NCI-H226 (cell line): ENCODE results near the gene OSBP2.

Experiments
- DNase-seq: peaks from one replicate; pipeline ENCODE4 v3.0.0-alpha.2; 2015

OSBP2 gene

DNA sequence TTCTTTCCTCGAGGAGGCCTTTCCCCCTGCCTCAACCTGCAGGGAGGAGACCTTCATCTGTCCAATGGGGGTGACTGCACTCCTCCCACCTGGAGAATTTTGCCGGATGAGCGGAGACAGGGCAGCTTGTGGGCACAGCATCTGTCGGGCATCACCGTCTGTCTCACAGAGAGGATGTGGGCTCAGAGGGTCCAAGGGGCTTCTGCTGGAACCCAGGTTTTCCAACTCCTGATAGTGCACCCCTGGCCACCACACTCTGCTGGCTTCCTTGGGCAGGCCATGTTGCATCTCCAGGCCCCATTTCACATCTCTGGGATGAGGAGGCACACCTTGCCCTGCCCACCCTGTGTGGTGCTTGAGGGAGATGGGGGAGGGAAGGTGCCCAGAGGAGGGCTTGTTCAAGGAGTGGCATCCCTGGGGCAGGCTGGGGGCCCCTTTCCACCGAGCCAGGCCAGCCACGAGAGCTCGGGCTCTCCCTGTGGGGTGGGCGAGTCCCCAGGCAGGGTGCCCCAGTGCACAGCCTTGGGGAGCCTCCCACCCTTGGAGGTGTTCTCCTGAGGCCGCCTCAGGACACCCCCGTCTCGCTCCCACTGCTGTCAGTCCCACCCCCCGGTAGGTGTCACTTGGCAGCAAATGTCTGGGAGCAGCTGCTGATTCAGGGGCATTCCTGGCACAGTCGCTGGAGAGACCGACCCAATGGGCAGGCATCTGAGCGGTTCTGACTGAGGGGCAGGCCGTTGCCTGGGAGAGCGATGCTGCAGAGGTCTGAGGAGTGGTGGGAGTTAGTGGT, 189.7 kb downstream of the OSBP2 start:
- no peak for DNase-seq

DNA sequence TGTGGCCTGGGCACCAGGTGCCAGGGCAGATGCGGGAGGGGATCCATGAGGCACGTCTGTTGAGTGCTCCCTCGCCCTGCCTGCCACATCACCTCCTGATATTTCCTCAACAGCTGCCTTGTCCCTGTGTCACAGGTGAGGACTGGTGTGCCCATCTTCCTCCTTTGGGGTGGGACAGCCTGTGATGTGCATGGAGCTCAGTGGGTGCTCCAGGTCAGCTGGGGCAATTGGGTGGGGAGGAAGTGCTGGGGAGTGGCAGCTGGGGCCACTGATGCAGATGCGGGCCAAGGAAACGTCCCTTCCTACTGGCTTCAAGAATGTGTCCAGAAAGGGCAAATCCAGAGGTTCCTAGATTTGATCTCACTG, 190.3 kb downstream of the OSBP2 start:
- DNase-seq = no peak

DNA sequence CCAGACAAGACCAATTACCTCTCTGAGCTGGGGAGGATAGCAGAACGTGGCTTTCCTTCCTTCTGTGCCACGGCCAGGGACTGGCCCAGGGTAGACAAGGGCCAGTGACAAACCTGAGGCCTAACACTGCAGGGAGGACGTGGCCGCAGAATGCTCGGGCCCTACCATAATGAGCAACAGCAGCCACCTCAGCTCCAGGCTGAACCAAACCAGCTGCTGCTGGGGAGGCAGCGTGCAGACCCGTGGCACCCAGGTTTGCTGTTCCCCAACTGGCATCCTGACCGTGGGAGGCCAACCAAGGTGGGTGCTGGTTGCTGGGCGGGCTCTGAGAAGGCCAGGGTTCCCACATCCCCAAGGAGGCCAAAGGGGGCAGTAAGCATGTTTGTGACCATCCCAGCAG, 190.9 kb downstream of the OSBP2 start:
- no peak for DNase-seq

DNA sequence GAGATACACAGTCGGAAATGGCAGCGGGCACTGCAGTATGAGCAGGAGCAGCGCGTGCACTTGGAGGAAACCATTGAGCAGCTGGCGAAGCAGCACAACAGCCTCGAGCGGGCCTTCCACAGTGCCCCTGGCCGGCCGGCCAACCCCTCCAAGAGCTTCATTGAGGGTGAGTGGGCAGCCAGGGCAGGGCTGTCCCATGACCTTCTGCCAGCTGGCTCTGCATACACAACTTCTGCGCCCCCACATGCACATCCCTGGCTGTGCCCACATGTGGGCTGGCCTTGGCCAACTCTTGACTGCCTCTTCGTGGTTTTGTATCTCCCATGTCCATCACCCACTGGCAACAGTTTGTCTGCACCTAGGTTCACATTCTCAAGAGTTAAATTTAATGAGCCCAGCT, 192.8 kb downstream of the OSBP2 start:
- DNase-seq = no peak

DNA sequence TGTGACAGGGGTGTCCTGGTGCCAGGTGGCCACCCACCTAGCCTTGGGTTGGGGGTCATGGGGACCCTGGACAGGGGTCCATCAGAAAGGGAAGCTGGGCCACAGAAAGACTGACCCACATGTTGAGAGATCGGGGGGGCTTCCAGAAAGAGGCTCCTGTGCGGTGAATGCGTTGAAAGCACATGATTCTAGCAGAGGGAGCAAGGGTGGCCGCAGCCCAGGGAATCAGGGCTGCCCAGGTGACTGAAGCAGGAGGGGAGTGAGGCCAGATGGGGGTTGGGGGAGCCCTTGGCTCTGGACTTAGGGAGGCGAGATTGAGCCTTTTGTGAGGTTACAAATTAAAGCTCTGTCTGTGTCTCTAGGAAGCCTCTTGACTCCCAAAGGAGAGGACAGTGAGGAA, 193.2 kb downstream of the OSBP2 start:
- DNase-seq = no peak

DNA sequence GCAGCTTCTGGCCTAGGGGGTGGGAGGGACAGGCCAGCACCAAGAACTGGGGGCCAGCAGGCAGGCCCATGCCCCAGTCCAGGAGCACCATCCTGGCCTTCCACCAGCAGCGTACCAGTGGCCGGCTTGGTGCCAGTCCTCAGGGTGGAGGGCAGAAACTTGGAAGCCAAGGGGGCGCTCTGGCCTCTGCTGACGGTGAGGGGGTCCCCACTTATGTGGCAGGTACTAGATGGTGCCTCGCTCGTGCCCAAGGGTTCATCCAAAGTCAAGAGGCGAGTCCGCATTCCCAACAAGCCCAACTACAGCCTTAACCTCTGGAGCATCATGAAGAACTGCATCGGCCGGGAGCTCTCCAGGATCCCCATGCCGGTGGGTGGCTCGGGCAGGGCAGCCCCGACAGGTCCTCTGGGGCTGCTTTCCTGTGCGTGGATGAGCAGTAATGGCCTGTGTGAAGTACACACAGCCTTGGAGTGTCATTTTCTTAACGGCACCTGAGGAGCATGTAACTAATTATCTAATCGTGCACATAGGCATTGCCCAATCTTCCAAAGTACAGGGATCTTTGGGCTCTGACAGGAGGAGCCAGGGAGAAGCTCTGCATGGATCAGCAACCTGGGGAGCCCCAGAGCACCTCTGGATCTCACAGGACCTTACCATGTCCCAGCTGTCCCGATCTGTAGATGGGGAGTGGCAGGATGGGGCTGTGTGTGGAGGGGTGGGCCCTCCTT, 194.8 kb downstream of the OSBP2 start:
- no peak for DNase-seq

DNA sequence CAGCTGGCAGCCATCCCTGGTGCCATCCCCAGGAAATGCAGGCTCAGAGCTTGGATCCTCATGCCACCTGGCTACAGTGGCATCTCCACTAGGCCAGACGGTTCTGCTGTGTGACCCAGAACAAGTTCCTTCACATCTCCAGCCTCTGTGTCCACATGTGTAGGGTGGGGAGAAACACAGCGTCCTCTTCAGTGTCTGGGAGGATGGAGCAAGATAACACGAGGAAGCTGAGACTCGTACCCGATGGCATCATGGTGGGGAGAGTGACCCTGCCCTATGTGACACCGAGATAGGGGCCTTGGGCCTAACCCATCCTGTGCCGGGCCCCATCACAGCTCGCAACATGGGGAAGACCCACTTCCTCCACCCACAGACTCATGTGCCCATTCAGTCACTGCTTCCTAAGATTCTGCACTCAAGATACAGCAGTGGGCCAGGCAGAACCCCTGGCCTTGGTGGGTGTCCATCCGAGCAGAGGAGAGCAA, 195.4 kb downstream of the OSBP2 start:
- DNase-seq = no peak

DNA sequence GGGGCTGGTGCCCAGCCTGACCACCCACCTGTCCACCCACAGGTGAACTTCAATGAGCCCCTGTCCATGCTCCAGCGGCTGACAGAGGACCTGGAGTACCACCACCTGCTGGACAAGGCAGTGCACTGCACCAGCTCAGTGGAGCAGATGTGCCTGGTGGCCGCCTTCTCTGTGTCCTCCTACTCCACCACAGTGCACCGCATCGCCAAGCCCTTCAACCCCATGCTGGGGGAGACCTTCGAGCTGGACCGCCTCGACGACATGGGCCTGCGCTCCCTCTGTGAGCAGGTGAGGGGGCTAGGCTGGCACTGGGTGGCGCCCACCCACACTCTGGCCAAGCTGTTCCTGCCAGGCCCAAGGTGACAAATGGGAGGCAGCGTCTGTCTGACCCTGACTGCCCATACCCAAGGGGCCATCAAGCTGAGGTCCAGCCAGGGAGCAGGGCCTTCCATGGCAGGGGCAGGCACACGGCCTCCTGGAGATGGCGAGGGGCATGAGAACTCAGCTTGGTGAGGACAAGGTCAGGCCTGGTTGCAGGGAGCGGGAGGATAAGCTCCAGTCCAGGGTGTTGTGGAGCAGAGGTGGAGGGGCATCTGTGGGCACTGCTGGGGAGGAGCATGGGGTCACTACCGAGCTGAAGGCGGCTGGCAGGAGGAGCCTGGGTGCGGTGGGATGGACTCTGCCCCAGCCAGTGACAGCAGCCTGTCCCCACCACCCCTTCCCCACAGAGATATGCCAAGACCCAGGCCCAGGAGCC, 196.2 kb downstream of the OSBP2 start:
- DNase-seq = no peak

DNA sequence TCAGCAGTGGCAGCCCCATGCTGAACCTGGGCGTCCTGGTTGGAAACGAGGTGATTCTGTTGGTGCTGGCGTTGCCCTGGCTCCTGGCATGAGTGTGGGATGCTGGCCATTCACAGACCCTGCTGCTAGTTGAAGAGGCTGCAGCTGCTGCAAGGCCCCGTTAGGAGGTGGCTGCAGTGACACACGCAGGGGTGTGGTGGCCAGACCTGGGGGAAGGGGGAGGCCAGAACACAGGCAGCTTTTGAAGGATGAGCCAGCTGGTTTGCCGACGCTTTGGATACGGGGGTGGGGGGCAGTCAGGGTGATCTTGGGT, 196.7 kb downstream of the OSBP2 start:
- no peak for DNase-seq

DNA sequence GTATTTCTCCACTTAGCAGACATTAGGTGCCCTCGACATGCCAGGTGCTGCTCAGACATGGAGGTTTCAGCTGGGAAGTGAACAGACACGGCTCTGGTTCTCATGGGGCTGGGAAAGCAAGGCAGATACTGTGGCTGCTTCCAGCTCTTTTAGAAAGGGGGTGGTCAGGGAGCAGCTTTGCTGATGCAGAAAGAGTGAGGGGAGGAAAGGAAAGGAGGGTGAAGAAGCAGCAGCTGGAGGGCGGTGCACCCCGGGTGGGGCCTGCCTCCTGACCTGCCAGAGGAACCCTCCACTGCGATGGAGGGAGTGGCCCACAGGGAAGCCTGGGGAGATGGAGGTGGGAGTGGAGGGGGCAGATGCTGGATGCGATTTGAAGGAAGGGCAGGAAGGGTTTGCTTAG, 197.1 kb downstream of the OSBP2 start:
- no peak for DNase-seq

DNA sequence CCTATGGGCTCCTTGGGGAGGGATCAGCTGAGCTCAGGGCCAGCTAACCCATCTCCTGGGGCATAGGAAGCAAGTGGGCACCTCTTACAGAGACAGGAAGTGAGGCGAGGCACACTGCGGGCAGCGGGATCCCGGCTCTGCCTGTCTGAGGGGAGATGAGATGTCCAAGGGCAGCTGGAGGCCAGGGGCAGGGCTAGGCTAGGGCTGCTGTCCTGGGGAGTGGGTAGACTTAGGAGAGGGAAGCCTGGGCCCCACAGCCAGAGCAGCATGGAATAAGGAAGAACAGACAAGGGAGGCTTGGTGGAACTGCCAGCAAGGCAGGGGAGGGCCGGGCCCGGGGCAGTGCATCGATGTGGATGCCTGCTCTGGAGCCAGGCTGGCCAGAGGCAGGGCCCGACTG, 197.6 kb downstream of the OSBP2 start:
- no peak for DNase-seq

DNA sequence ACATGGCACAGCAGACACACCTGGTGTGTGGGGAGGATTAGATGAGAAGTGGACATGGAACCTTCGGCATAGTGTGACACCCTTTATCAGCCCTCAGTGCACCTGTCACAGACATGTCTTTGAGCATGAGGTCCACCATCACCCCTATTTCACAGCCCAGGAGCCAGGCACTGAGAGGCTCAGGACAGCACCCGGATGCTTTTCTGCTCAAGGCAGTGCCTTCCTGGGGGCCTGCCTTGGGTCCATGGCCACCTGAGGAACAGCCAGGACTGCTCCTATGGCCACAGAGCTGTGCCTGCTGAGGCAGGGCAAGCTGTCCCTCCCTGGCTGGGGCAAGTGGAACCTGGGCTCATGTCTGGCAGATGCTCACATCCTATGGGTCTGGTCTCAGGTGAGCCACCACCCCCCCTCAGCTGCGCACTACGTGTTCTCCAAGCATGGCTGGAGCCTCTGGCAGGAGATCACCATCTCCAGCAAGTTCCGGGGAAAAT, 198.1 kb downstream of the OSBP2 start:
- DNase-seq = no peak

DNA sequence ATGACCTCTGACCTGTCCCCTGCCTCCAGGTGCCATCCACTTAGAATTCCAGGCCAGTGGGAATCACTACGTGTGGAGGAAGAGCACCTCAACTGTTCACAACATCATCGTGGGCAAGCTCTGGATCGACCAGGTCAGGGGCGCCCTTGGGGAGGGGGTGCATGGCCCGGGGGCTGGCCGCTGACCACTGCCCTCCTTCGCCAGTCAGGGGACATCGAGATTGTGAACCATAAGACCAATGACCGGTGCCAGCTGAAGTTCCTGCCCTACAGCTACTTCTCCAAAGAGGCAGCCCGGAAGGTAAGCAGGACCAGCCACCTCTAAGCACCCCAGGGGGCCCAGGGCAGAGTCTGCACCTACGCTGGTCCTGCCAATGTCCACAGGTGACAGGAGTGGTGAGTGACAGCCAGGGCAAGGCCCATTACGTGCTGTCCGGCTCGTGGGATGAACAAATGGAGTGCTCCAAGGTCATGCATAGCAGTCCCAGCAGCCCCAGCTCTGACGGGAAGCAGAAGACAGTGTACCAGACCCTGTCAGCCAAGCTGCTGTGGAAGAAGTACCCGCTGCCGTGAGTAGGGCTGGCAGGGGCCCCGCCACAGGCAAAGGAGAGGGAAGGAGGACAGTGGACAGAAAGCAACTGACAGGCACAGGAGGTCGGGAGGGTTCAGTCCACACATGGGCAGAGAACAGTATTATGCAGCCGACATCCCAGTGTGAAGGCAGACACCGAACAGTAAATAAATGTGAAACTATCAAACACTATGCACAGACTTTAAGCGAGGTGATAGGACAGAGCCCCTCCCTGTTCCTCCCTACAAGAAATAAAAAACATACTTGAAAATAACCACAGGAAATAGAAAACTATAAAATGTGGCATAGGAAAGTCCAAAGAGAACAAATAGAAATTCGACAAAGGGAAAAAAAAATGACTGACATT, 199.0 kb downstream of the OSBP2 start:
- DNase-seq = no peak

DNA sequence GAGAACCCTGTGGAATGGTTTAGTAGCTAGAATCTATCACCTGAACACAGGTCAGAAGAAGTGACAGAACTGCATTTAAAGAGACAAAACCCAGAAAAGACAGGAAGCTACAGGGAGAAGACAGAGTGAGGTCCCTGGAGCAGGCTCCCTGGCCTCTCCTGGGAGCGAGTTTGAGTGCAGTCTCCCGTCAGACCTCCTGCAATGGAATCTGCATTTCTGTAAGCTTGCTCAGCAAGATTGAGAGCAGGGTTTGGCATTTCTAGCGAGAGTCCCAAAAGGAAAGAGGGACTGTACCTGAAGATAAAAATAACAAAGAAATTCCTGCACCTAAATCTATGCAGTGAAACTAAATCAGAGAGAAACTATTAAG, 199.7 kb downstream of the OSBP2 start:
- DNase-seq = no peak

DNA sequence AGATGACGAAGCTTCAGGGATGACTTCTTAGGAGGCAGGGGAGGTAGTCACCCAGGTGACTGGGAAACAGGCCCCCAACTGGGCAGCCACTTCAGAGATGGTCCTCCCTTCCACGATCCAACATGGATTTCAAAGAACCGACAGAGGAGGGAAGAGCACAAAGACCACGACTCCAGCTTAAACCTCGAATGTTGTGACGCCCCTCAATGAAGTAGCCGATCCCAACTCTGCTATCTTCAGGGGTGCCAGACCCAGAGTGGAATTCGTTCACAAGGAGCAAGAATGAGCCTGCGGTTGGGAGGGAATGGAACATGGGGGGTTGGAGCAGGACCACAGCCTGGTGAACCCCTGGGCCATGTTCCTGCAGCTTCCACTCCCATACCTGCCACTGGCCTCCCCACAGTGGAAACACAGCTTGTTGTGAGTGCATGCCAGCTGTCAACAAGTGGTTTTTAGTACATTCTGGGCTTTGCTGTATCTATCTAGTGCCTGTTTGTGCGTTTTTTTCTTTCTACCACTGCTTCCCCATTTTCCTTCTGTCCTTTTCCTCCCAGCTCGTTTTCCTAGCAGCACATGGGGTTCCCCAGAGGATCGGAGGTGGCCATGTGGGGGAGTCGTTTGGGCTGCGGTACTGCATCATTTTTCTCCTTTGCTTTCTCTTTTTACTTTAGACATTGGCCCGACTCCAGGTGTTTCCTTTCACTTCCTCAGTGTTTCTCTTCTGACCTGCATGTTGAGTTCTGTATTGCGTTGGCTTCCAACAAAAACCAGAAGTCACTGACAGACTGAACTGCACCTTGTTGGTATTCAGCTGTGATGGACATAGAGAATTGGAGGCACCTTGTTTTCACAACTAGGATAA, 208.1 kb downstream of the OSBP2 start:
- DNase-seq = no peak

DNA sequence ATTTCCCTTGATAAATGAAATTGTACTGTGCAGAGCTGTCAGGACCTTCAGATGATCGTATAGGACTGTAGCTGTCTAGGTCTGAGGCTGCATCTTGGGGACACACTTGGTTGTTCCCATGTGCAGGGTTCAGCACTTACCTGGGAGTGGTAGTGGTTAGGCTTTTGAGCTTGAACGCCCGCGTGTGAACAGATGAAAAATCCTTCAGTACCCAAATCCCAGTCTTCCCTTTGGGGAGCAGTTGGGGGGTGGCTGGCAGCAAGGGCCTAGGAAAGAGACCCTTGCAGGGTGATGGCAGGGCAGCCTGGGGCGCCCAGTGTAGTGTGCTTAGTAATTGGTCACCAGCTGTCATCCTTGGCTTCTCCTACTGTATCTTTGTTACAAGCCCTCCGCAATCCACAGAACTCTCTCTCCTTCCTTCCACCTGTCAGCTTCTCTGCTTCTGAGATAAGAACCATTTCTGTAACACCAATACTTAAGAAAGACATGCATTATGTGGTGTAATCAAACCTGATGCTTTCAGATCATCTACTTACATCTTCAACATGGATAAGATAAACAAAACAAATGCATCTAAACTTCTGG, 209.3 kb downstream of the OSBP2 start:
- no peak for DNase-seq

DNA sequence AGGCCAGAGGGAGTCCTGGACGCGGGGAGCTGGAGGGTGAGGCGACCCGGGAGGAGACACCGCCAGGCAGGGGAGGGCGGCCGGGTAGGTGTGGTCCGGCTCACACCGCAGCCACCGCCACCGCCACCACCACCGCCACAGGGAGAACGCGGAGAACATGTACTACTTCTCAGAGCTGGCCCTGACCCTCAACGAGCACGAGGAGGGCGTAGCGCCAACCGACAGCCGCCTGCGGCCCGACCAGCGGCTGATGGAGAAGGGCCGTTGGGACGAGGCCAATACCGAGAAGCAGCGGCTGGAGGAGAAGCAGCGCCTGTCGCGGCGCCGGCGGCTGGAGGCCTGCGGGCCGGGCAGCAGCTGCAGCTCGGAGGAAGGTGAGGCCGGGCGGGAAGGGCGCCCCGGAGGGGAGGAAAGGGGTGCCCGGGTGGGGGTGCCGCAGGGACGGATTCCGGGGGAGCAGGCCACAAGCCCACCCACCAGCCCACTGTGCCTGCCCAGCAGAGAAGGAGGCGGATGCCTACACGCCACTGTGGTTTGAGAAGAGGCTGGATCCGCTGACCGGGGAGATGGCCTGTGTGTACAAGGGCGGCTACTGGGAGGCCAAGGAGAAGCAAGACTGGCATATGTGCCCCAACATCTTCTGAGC, 211.1 kb downstream of the OSBP2 start:
- DNase-seq = no peak

DNA sequence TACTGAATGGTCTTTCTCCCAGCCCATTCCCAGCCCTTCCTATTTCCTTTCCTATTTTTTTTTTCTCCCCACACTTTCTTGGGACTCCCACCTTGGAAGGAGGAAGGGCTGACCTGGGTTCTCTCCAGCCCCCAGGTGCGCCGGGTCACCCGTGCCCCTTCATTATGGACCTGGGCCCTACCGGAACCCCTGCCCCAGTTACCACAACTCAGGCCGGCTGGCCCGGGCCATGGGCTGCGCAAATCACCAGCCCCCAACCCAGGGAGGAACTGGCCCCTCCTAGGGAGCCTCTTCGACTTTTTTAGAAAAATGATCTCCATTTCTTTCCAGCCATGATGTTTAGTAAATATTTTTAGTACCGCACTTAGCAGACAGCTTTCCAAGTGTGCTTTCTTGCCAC, 211.7 kb downstream of the OSBP2 start:
- no peak for DNase-seq

DNA sequence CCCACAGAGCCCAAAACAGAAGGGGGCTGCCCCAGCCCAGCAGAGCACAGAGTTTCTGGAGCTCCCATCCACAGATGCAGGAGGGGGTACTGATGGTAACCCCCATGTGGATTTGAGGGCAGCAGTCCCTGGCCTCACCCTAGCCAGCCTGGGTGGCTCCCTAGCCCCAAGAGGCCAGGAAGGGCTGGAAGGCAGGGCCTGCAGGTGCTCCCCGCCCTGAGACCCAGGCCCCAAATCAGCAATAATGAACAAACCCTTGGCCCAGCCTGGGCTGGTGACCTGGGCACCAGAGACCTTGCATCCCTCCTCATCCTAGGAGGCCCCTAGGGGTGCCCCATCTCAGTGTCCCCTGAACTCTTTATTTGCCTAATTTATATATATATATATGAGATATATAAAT, 212.3 kb downstream of the OSBP2 start:
- DNase-seq = no peak

DNA sequence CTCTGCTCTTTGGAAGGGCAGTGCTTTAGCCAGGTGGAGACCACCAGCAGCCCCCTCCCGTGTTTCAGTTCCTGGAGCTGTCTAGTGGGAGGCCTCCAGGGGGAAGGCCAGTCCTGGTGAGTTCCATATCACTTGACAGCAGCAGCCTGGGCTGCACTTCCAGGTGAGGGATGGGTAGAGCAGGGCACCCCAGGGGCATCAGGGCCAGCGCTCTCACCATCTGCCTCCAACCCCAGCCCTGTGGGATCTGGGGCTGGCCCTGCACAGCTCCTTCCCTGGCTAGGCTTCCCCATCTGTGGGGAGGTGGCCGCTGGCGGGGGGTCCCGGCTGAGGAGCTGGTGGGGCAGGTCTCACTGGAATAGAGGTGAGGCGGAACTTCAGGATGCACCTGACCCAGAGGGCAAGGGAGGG, 213.4 kb downstream of the OSBP2 start:
- no peak for DNase-seq

DNA sequence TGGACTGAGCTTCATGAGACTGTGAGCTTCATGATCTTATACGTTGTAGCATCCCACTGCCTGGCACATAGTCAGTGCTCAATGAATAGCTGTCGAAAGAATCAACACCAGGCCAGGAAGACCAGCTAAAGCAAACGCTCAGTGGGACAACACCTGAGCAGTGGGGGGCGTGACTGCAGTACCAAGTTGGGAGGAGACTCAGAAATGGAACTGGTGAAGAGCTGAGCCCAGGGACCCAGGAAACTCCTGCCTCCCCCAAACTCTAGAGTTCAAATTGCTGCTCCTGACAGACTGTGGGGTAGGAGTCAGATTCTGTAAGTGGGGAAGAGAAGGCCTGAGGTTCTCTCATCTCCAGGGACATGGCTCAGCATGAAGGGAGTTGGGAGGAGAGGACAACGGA, 214.6 kb downstream of the OSBP2 start:
- no peak for DNase-seq
